MM.1S (cell line): ENCODE measurements around the gene KRT76.

Source experiments
- EZH2 ChIP-seq: fragments of 300-600 bp; sonication (generic); optimal IDR thresholded peaks from 2 replicates; pipeline ENCODE3; 2017; ENCODE audit warnings: low read depth, mild to moderate bottlenecking, antibody characterized with exemption, low read length, mixed read lengths
- EZH2phosphoT487 ChIP-seq: fragments of 300-600 bp; sonication (generic); IDR thresholded peaks from 2 replicates; pipeline ENCODE4 v1.6.1; 2018; ENCODE audit warnings: antibody characterized with exemption, low read length
- TF ChIP-seq, protein P1 (sequence below): fragments of 300-600 bp; sonication (generic); IDR thresholded peaks from 2 replicates; pipeline ENCODE4 v1.5.1; 2016; ENCODE audit warnings: antibody characterized with exemption, low read length, mixed read lengths

- TF ChIP-seq, protein P1, sequence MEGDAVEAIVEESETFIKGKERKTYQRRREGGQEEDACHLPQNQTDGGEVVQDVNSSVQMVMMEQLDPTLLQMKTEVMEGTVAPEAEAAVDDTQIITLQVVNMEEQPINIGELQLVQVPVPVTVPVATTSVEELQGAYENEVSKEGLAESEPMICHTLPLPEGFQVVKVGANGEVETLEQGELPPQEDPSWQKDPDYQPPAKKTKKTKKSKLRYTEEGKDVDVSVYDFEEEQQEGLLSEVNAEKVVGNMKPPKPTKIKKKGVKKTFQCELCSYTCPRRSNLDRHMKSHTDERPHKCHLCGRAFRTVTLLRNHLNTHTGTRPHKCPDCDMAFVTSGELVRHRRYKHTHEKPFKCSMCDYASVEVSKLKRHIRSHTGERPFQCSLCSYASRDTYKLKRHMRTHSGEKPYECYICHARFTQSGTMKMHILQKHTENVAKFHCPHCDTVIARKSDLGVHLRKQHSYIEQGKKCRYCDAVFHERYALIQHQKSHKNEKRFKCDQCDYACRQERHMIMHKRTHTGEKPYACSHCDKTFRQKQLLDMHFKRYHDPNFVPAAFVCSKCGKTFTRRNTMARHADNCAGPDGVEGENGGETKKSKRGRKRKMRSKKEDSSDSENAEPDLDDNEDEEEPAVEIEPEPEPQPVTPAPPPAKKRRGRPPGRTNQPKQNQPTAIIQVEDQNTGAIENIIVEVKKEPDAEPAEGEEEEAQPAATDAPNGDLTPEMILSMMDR: no peak
- TF ChIP-seq EZH2 (no peak), EZH2phosphoT487 (no peak)
These were observed 18.7 kb upstream of the KRT76 start, which contains the start of gene KRT3 for GRCh38 chr12:52795694-52796428.
